ENCODE results near the gene TBX19.

TBX19 gene

GRCh38 chr1:168280296-168280927, at the start of gene TBX19:
Gene TBX19 (plus strand): TSS chr1:168280877. CDS start chr1:168281091, 214 bp downstream.
- in situ Hi-C loops (cut with MboI; ENCODE audit: low sequenced_read_pairs) = no loop called here

DNA sequence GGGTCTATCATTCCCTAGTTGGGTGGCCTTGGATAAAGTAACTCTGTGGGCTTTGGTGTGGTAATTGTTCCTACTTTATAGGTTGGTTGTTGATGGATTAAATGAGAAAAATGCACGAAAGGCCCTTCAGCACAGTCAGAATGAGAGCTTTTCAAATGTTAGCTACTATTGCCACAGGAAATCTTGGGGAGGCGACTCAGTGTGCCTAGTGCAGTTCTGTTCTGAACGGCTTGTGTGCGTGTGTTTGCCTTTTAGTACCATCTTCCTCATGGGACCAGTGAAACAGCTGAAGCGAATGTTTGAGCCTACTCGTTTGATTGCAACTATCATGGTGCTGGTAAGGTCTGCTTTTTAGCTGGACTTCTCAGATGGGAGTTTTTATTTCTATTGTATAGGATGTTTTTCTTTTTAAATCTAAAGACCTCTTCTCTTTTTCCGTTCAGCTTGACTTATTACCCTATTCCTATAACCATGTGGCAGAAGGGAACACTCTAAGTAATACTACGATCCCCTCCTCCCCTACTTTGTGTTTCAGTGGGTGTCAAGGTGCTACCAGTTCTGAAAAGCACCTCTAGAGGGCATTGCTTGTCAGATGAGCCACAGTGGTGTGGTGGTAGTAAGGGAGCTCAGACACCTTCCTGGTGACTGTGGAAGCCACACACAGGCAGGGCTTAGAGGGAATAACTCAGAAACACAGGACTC, 45.7 kb upstream of the TBX19 start:
- in situ Hi-C loops (cut with MboI; ENCODE audit: low sequenced_read_pairs) = no loop called here

DNA sequence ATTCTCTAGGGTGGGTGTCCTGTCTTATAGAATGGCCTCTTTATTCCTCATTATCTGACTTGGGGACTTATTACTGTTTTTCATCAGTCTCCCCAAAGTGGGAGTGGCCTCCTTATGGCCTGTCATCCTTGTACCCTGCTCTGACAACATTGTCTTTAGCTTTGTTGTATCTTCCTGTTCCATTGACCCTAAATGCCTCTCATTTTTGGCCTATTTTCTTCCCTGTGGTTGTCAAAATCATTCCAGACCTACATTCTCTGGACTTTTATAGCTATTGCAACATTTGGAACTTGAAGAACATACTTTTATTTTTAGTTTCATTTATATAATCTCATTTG, 45.2 kb upstream of the TBX19 start:
- in situ Hi-C loops (cut with MboI; ENCODE audit: low sequenced_read_pairs) = no loop called here

DNA sequence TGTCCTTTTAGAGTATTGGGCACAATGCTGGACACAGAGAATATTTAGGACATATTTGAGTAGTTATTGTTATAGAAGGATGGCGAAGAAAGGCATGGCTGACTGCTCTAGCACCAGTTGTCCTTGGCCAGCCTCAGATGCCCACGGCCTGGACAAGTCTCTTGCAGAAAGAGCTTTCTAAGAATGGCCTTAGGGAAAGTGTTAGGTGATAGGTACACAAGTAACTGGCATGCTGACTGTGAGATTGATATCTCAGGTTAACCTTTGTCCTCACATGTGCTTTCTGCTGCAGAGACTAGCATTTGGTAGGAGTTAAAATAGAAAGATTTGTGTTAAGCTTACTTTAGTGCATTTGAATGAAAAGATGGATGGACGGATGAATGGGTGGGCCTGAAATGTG, 44.7 kb upstream of the TBX19 start:
- in situ Hi-C loops (cut with MboI; ENCODE audit: low sequenced_read_pairs) = no loop called here

DNA sequence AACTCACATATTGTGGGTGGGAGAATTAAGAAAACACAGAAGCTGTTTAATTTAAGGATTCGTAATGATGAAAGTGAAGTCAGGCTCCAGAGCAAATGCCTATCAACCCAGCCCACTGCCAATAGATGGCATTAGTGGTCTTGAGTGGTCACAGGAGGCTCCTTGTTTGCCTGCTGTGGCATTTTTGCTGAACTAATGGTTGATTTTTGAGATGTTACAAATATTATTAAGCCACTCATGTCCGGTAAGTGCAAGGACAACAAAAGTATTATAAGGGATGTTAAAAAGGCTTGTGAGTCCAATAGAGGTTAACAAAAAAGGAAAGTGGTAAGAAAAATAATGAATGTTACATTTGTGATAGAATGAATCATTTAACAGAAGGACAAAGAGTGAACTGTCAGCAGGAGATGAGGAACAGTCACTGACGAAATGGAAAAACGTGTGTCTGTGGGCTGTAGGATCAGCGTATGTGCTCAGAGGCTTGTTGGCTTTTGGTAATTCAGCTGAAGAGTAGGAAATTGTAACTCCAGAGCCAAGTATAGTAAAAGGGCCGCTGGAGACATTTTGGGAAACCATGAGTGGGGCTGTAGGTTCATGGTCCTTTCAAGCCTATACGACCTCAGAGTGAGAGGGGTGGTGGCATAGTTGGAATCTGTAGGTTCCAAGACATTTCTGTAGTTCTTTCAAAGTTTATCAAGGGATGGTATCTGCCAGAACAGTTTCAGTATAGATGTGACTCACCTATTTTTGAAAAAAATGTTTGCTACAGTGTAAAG, 43.7 kb upstream of the TBX19 start:
- in situ Hi-C loops (cut with MboI; ENCODE audit: low sequenced_read_pairs) = no loop called here

DNA sequence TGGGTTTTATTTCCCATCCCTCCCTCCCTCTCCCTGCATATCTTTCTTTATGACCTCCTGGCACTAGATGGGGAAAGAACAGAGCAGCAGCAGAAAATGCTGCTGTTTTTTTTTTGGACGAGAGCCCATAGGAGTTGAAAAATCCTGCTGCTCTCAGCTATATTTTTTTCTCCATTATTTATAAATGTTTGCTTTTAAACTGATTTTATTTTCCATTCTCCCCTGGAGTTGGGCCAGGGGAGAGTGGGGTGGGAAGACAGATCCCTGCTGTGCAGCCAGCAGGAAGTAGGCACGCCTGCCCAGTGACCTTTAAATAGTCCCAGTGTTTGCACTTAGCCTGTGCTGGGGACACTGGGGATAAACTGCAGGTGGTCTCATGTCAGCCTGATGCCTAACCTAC, 37.5 kb upstream of the TBX19 start:
- in situ Hi-C loops (cut with MboI; ENCODE audit: low sequenced_read_pairs) = no loop called here

DNA sequence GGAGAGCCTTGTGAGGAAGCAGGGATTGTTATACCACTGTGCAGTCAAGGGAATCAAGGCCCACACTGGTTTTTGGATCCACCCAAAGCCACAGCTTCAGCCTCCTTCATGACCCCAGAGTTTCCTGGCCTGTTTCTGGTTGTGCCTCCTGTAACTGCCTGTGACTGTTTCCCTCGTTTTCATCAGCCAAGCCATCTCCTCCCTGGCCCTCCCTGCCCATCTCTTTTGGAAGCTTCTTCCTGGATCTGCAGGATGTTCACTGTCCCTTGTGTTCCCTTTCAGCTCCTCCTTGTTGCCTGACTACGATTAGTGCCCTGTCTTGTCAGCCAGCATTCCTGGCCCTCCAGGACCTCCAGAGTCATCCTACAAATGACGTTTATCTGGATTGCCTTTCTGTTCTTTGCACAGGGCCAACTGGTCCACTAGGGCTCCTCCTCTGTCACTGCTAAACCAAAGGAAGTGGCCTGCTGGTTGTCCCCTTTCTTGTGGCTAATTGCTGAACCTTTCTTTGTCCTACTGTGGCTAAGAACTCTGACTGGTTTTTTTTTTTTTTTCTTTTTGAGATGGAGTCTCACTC, 37.0 kb upstream of the TBX19 start:
- in situ Hi-C loops (cut with MboI; ENCODE audit: low sequenced_read_pairs) = no loop called here

- in situ Hi-C loops (cut with MboI; ENCODE audit: low sequenced_read_pairs) = no loop called here
Observed at GRCh38 chr1:168245042-168245441, 35.6 kb upstream of the TBX19 start.

DNA sequence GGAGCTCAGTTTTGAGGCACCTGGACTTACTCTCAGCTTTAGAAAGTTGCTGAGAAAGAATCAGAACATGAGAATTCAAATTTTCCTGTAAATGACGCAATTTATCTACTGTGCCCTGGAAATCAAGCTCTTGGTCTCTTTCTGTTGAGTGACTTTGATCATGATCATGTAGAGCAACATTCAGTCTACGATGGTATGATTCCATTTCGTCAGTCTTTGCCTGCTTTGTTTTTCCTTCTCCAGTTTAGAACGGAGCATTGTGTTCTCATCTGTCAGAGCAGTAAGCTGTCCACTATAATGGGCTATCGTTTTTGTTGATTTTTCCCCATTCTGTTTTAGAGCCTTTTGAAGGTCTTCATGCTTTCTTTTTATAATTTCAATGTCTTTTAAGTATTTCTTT, 34.2 kb upstream of the TBX19 start:
- in situ Hi-C loops (cut with MboI; ENCODE audit: low sequenced_read_pairs) = no loop called here

DNA sequence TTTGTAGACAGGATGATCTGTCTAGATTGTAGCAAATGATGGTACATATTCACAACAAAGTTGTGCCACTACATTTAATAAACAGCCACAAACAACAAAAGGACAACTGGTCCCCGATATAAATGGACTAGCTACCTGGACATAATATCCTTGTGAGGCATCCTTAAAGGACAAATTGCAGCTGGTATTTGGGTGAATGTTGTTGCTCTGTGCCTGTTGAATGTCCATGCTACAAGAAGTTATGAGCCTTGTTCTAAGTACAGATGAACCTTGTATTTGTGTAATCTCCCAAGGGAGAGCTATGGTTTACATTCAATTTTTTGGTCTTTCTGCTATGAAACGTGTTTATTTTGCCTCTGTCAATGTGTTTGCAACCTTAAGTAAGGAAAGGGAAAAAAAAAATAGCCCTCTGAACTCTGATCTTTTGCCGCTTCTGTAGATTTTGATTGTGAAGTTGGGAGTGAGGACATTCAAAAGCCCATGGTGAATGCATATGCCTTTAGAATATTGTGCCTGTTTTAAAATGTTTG, 28.4 kb upstream of the TBX19 start:
- in situ Hi-C loops (cut with MboI; ENCODE audit: low sequenced_read_pairs) = no loop called here

GRCh38 chr1:168256164-168256563, 24.5 kb upstream of the TBX19 start:
- in situ Hi-C loops (cut with MboI; ENCODE audit: low sequenced_read_pairs) = no loop called here

- in situ Hi-C loops (cut with MboI; ENCODE audit: low sequenced_read_pairs) = no loop called here
Observed at GRCh38 chr1:168257397-168257796, 23.3 kb upstream of the TBX19 start.

- in situ Hi-C loops (cut with MboI; ENCODE audit: low sequenced_read_pairs) = no loop called here
Observed at GRCh38 chr1:168259567-168259966, 21.1 kb upstream of the TBX19 start.

DNA sequence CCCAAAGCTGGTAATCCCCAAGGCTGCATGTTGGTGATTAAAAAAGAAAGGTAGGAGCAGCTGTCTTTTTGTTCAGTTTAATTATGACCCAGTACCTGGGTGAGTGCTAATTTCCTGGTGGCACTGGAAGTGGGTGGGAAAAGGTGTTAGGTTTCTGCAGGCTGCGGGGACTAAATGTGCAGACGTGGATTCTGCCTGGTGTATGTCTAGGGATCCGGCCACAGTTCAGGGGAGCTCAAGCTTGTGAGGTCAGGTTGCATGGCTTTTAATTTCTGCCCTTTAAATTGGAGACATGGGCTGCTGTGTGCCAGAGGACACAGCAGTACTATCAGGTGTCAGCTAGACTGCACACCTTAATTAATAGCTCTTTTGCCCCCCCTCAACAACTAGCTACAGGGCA, 20.3 kb upstream of the TBX19 start:
- in situ Hi-C loops (cut with MboI; ENCODE audit: low sequenced_read_pairs) = no loop called here

DNA sequence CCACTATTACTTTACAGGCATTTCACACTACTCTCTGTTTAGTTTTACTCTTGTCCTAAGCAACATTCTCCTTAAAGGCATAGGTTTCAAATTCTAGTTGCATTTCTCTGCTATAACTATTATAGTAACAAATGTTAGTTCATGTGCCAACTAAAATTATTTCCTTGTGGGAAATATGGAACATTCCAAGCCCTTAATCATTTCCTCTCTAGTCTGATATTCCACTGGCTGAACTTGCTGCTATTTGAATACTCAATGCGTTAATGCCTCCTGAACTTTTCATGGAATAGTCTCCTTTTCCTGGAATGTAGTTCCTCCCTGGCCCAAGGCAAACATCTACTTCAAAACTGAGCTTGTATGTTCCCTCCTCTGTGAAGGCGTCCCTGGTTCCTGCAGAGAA, 19.3 kb upstream of the TBX19 start:
- in situ Hi-C loops (cut with MboI; ENCODE audit: low sequenced_read_pairs) = no loop called here

- in situ Hi-C loops (cut with MboI; ENCODE audit: low sequenced_read_pairs) = no loop called here
Observed at GRCh38 chr1:168263130-168263529, 17.5 kb upstream of the TBX19 start.

- in situ Hi-C loops (cut with MboI; ENCODE audit: low sequenced_read_pairs) = no loop called here
Observed at GRCh38 chr1:168264296-168264695, 16.4 kb upstream of the TBX19 start.

GRCh38 chr1:168265596-168265995, 15.1 kb upstream of the TBX19 start:
- in situ Hi-C loops (cut with MboI; ENCODE audit: low sequenced_read_pairs) = no loop called here

GRCh38 chr1:168266644-168267186, 14.0 kb upstream of the TBX19 start:
- in situ Hi-C loops (cut with MboI; ENCODE audit: low sequenced_read_pairs) = no loop called here

DNA sequence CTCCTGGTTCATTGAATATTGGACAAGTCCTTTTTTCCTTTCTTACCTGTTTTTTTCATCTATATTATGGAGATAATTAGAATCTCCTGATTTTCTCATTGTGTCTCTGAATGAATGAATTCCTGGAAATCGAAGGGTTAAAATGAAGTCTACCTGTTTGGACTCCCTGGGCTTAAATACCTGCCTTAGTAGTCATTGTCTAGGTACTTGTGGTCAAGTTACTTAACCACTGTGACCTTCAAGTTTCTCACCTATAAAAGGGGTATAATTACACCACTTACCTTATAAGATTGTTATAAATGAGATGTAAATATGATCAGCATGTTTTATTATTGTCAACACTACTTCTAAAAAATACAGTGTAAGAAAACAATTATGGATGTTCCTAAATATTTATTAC, 9.0 kb upstream of the TBX19 start:
- in situ Hi-C loops (cut with MboI; ENCODE audit: low sequenced_read_pairs) = no loop called here

DNA sequence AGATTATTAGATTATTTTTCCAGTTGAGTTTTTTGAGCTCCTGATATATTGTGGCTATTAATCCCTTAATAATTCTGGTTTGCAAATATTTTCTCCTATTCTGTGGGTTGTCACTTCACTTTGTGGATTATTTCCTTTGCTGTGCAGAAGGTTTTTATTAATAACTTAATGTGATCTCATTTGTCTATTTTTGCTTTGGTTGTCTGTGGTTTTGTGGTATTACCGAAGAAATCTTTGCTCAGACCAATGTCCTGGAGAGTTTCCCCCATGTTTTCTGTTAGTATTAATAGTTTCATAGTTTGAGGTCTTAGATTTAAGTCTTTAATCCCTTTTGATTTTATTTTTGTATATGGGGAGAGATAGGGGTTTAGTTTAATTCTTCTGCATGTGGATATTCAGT, 7.1 kb upstream of the TBX19 start:
- in situ Hi-C loops (cut with MboI; ENCODE audit: low sequenced_read_pairs) = no loop called here
